ENCODE data around the gene HS3ST4. TPM values are rescaled to one million over a fixed set of nuclear protein-coding genes. Genes with fewer than 3 reads are reported as not detected.

HS3ST4 gene
- total RNA-seq, 1 experiment from 2014 or later: not detected

- ChIA-PET POLR2A (no interaction called here), RAD21 (ENCODE audit: low non-redundant PET in 1 of 2, low total read pairs in 2 of 2, uncharacterized antibody in 2 of 2, unreplicated experiment in 2 of 2) (no interaction called here), CTCF (no interaction called here)
- Histone ChIP-seq H3K79me2 (ENCODE audit: insufficient read depth, low read length) (no peaks in the 10 kb centered on the region), H3K4me1 (ENCODE audit: control insufficient read depth in 1 of 2, insufficient read depth in 2 of 2, low read length in 2 of 2) (no peaks in the 10 kb centered on the region), H3K4me3 (replicated peaks in 1 of 2; ENCODE audit: low read depth in 1 of 2, low read length in 2 of 2) (no peak overlapping the region), H3K9me2 (ENCODE audit: insufficient read depth) (no peaks in the 10 kb centered on the region), H3K27me3 (ENCODE audit: insufficient read depth, low read length) (0 out of 2 replicates have a peak, but pooled peaks cover 5% of the 10 kb centered on the region), H4K20me1 (ENCODE audit: insufficient read depth) (no peaks in the 10 kb centered on the region), H2AFZ (ENCODE audit: low read depth, low read length, poor library complexity, severe bottlenecking) (no peak overlapping the region), H3K36me3 (ENCODE audit: control insufficient read depth in 1 of 2, insufficient read depth in 2 of 2, low read length in 2 of 2) (no peaks in the 10 kb centered on the region), H3K27ac (ENCODE audit: low read depth, low read length) (no peak overlapping the region), H3K9me3 (ENCODE audit: control insufficient read depth in 1 of 2, insufficient read depth in 1 of 2, low read depth in 1 of 2, low read length in 2 of 2) (no peaks in the 10 kb centered on the region), H3K9ac (ENCODE audit: low read length) (no peak overlapping the region), H3K4me2 (ENCODE audit: low read length) (no peak overlapping the region)
- ATAC-seq (no peak), DNase-seq (ENCODE audit: low read depth, low spot score) (no peak)
- no TSS peak for BruUV-seq (replicated peaks)
- TF ChIP-seq RAD21 (IDR thresholded peaks at IDR 0.05; ENCODE audit: low read depth) (no peak), TCF7L2 (IDR thresholded peaks at IDR 0.05; ENCODE audit: borderline replicate concordance, extremely low read depth, insufficient read depth, insufficient read length) (no peak), ELF1 (IDR thresholded peaks at IDR 0.05; ENCODE audit: borderline replicate concordance, low read depth) (no peak), REST (IDR thresholded peaks at IDR 0.05; ENCODE audit: low read depth) (no peak), ZFX (IDR thresholded peaks at IDR 0.05) (no peak), ZNF274 (IDR thresholded peaks at IDR 0.05; ENCODE audit: low read depth, low read length) (no peak), ATF3 (IDR thresholded peaks at IDR 0.05) (no peak), CBX3 (IDR thresholded peaks at IDR 0.05; ENCODE audit: low read depth) (no peak), EZH2 (IDR thresholded peaks at IDR 0.05) (no peak), POLR2A (IDR thresholded peaks at IDR 0.05; ENCODE audit: borderline replicate concordance, extremely low read depth, insufficient read depth, insufficient read length) (no peak), FOSL1 (IDR thresholded peaks at IDR 0.05; ENCODE audit: low read depth) (no peak), SP1 (IDR thresholded peaks at IDR 0.05; ENCODE audit: low read depth) (no peak)
- TF ChIP-seq, protein P1, sequence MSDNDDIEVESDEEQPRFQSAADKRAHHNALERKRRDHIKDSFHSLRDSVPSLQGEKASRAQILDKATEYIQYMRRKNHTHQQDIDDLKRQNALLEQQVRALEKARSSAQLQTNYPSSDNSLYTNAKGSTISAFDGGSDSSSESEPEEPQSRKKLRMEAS (IDR thresholded peaks at IDR 0.05): no peak
- TF ChIP-seq, protein P2, sequence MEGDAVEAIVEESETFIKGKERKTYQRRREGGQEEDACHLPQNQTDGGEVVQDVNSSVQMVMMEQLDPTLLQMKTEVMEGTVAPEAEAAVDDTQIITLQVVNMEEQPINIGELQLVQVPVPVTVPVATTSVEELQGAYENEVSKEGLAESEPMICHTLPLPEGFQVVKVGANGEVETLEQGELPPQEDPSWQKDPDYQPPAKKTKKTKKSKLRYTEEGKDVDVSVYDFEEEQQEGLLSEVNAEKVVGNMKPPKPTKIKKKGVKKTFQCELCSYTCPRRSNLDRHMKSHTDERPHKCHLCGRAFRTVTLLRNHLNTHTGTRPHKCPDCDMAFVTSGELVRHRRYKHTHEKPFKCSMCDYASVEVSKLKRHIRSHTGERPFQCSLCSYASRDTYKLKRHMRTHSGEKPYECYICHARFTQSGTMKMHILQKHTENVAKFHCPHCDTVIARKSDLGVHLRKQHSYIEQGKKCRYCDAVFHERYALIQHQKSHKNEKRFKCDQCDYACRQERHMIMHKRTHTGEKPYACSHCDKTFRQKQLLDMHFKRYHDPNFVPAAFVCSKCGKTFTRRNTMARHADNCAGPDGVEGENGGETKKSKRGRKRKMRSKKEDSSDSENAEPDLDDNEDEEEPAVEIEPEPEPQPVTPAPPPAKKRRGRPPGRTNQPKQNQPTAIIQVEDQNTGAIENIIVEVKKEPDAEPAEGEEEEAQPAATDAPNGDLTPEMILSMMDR (IDR thresholded peaks at IDR 0.05 in 2 of 3, conservative IDR thresholded peaks at IDR 0.05 in 1 of 3; ENCODE audit: borderline replicate concordance in 1 of 3, insufficient read depth in 1 of 3, low read depth in 2 of 3, low read length in 2 of 3): no peak
- TF ChIP-seq, protein P3, sequence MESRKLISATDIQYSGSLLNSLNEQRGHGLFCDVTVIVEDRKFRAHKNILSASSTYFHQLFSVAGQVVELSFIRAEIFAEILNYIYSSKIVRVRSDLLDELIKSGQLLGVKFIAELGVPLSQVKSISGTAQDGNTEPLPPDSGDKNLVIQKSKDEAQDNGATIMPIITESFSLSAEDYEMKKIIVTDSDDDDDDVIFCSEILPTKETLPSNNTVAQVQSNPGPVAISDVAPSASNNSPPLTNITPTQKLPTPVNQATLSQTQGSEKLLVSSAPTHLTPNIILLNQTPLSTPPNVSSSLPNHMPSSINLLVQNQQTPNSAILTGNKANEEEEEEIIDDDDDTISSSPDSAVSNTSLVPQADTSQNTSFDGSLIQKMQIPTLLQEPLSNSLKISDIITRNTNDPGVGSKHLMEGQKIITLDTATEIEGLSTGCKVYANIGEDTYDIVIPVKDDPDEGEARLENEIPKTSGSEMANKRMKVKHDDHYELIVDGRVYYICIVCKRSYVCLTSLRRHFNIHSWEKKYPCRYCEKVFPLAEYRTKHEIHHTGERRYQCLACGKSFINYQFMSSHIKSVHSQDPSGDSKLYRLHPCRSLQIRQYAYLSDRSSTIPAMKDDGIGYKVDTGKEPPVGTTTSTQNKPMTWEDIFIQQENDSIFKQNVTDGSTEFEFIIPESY (IDR thresholded peaks at IDR 0.05; ENCODE audit: extremely low read depth, insufficient replicate concordance, low read length): no peak
- intact Hi-C loops (cut with micrococcal nuclease): no loop called here
These were observed 108.1 kb downstream of the HS3ST4 start for GRCh38 chr16:25799816-25800215.

Measured in HCT116 (cell line).